NCI-H2196 treated with DMSO at 0.1 percent for 48 hours (cell line): ENCODE results near the gene MPND.
A peak's percentile ranks its signal among the peaks of the same experiment; 100 is the strongest.

Experiments
- DNase-seq: peaks from one replicate; lab custom pipeline; 2025; ENCODE audit not compliant: unreplicated experiment; lab: John Stamatoyannopoulos, UW

The MPND gene

GRCh38 chr19:4376991-4377781 is 33.8 kb downstream of the MPND start:
- no peak for DNase-seq

GRCh38 chr19:4378886-4379285 is 35.5 kb downstream of the MPND start:
- no peak for DNase-seq

GRCh38 chr19:4379383-4380253 is 36.3 kb downstream of the MPND start:
- DNase-seq: peak; percentile 50

- no peak for DNase-seq
These were observed 36.9 kb downstream of the MPND start for GRCh38 chr19:4380254-4380727.

- DNase-seq: no peak
These were observed 42.1 kb downstream of the MPND start for GRCh38 chr19:4385291-4386040.

GRCh38 chr19:4386041-4386782 is 42.9 kb downstream of the MPND start:
- no peak for DNase-seq

- no peak for DNase-seq
These were observed 45.1 kb downstream of the MPND start for GRCh38 chr19:4388337-4389063.

GRCh38 chr19:4389064-4389375 is 45.7 kb downstream of the MPND start:
- DNase-seq: no peak

GRCh38 chr19:4389511-4390016 is 46.2 kb downstream of the MPND start:
- no peak for DNase-seq

GRCh38 chr19:4390017-4390566 is 46.7 kb downstream of the MPND start:
- no peak for DNase-seq

GRCh38 chr19:4390567-4391305 is 47.4 kb downstream of the MPND start:
- DNase-seq: no peak

- no peak for DNase-seq
These were observed 47.9 kb downstream of the MPND start for GRCh38 chr19:4391306-4391693.

GRCh38 chr19:4391701-4392483 is 48.5 kb downstream of the MPND start:
- DNase-seq: no peak

- no peak for DNase-seq
These were observed 50.7 kb downstream of the MPND start for GRCh38 chr19:4393947-4394590.

- DNase-seq: no peak
These were observed 53.8 kb downstream of the MPND start for GRCh38 chr19:4396949-4397783.

- no peak for DNase-seq
These were observed 56.4 kb downstream of the MPND start for GRCh38 chr19:4399812-4400134.
